HepG2 (cell line): ENCODE measurements around the gene NCBP3. TPM values are rescaled to one million over a fixed set of nuclear protein-coding genes. Genes with fewer than 3 reads are reported as not detected.
A peak's percentile ranks its signal among the peaks of the same experiment; 100 is the strongest.

Experiments
- ATRX ChIP-seq: sonication (generic); formaldehyde crosslinking; IDR thresholded peaks from 2 replicates; pipeline ENCODE4 v1.4.0; 2020; ENCODE audit warnings: missing genetic modification reagents, borderline replicate concordance
- EEA1 ChIP-seq: sonication (generic); formaldehyde crosslinking; IDR thresholded peaks from 2 replicates; pipeline ENCODE4 v1.5.1; 2020; ENCODE audit warnings: mild to moderate bottlenecking, missing genetic modification reagents, borderline replicate concordance
- FLYWCH1 ChIP-seq: sonication (generic); formaldehyde crosslinking; IDR thresholded peaks from 2 replicates; pipeline ENCODE4 v1.8.1; 2023; ENCODE audit warnings: mild to moderate bottlenecking, missing genetic modification reagents
- FOXA3 ChIP-seq: IDR thresholded peaks from 2 replicates; pipeline ENCODE4 v1.6.1; 2016; ENCODE audit warnings: missing genetic modification reagents, missing compliant biosample characterization
- GZF1 ChIP-seq: sonication (generic); formaldehyde crosslinking; IDR thresholded peaks from 2 replicates; pipeline ENCODE4 v1.5.1; 2020; ENCODE audit warnings: mild to moderate bottlenecking, missing genetic modification reagents
- KLF6 ChIP-seq: IDR thresholded peaks from 2 replicates; pipeline ENCODE4 v1.8.0; 2016; ENCODE audit warnings: missing biosample characterization, missing genetic modification reagents
- LCORL ChIP-seq, 2 experiments: fragments of 450-650 bp in 1 of 2; sonication (generic) in 1 of 2; formaldehyde crosslinking in 1 of 2; IDR thresholded peaks; 2 replicates each; pipeline versions ENCODE4 v1.5.0 to v1.6.1; 2017 to 2020; ENCODE audit warnings: antibody characterized with exemption in 1 of 2, missing genetic modification reagents in 1 of 2
- PLRG1 ChIP-seq: fragments of 450-650 bp; conservative IDR thresholded peaks from 2 replicates; pipeline ENCODE4 v1.6.1; 2016
- PRDM10 ChIP-seq: sonication (generic); formaldehyde crosslinking; IDR thresholded peaks from 2 replicates; pipeline ENCODE4 v1.4.0; 2020; ENCODE audit warnings: low read depth, missing genetic modification reagents
- RBM39 ChIP-seq: fragments of 200-400 bp; formaldehyde crosslinking; IDR thresholded peaks from one replicate; pipeline ENCODE4 v1.6.1; 2018; ENCODE audit warnings: antibody characterized with exemption, mild to moderate bottlenecking, low read depth, low read length; ENCODE audit not compliant: poor library complexity, severe bottlenecking
- RORA ChIP-seq: sonication (generic); formaldehyde crosslinking; IDR thresholded peaks from 2 replicates; pipeline ENCODE4 v1.5.0; 2020; ENCODE audit warnings: mild to moderate bottlenecking, missing genetic modification reagents, moderate library complexity
- THAP9 ChIP-seq: sonication (generic); formaldehyde crosslinking; IDR thresholded peaks from 2 replicates; pipeline ENCODE4; 2020; ENCODE audit warnings: missing genetic modification reagents, mild to moderate bottlenecking, borderline replicate concordance
- ZHX1 ChIP-seq: sonication (generic); formaldehyde crosslinking; IDR thresholded peaks from 2 replicates; pipeline ENCODE4 v1.8.1; 2022; ENCODE audit warnings: low read depth, mild to moderate bottlenecking, missing genetic modification reagents
- ZNF343 ChIP-seq: sonication (generic); formaldehyde crosslinking; IDR thresholded peaks from 2 replicates; pipeline ENCODE4 v1.4.0; 2020; ENCODE audit warnings: mild to moderate bottlenecking, missing genetic modification reagents
- ZNF362 ChIP-seq: sonication (generic); formaldehyde crosslinking; IDR thresholded peaks from 2 replicates; pipeline ENCODE4 v1.4.0; 2020; ENCODE audit warnings: missing genetic modification reagents, mild to moderate bottlenecking, borderline replicate concordance
- ZNF549 ChIP-seq: sonication (generic); formaldehyde crosslinking; IDR thresholded peaks from 2 replicates; pipeline ENCODE4 v1.5.0; 2020; ENCODE audit warnings: missing genetic modification reagents
- ZNF616 ChIP-seq: sonication (generic); formaldehyde crosslinking; IDR thresholded peaks from 2 replicates; pipeline ENCODE4 v1.5.0; 2020; ENCODE audit warnings: low read depth, mild to moderate bottlenecking, missing genetic modification reagents
- ZNF660 ChIP-seq: sonication (generic); formaldehyde crosslinking; IDR thresholded peaks from 2 replicates; pipeline ENCODE4 v1.5.1; 2020; ENCODE audit warnings: mild to moderate bottlenecking, low read depth, missing genetic modification reagents, borderline replicate concordance
- ZNF746 ChIP-seq: sonication (generic); formaldehyde crosslinking; IDR thresholded peaks from 2 replicates; pipeline ENCODE4 v1.8.0; 2022; ENCODE audit warnings: mild to moderate bottlenecking, missing genetic modification reagents
- polyA plus RNA-seq, 8 experiments: library from polyadenylated mRNA; depleted of rRNA in 3 of 8; stranded (reverse) in 7 of 8; unstranded in 1 of 8; fragments of >200 nt; fragmentation: Illumina TruSeq in 4 of 8; extraction: Trizol in 4 of 8; gene quantifications; 2 replicates each; pipeline versions ENCODE4 v1.2.1 to v1.2.3, GENCODE V29; 2011 to 2016; ENCODE audit warnings: low read depth in 4 of 8, missing spikeins in 1 of 8, mixed read lengths in 1 of 8; ENCODE audit not compliant: insufficient read depth in 1 of 8
- total RNA-seq, 5 experiments: library from RNA; depleted of rRNA; stranded (reverse); fragments of >200 nt; fragmentation: Illumina TruSeq; extraction: Trizol; gene quantifications; 2 replicates each; pipeline ENCODE4 v1.2.3, GENCODE V29; 2016; ENCODE audit warnings: low read depth in 1 of 5

NCBP3 gene
- total and polyA plus RNA-seq, 2 of the 13 experiments (the other 11 are each of a cell fraction or from before 2014, with no cell fraction given), result 19.5 to 24.8 TPM

GRCh38 chr17:3803308-3803640 lies 42.8 kb downstream of the NCBP3 start (continued):
- no peak for TF ChIP-seq PRDM10 (CRISPR knock-in tag)
- TF ChIP-seq ZHX1, result no peak
- TF ChIP-seq THAP9 (CRISPR knock-in tag), result no peak
- TF ChIP-seq LCORL (IDR thresholded peaks at IDR 0.05), result no peak
- no peak; the same call in 1 of the 2 replicates for TF ChIP-seq LCORL (CRISPR knock-in tag; IDR thresholded peaks at IDR 0.05)
- no peak for TF ChIP-seq RBM39
- TF ChIP-seq RORA (CRISPR knock-in tag), result no peak
- no peak for TF ChIP-seq ZNF746 (CRISPR knock-in tag)
- no peak for TF ChIP-seq PLRG1
- TF ChIP-seq FOXA3 (CRISPR knock-in tag), result no peak
- no peak for TF ChIP-seq KLF6 (CRISPR knock-in tag)
- no peak for TF ChIP-seq FLYWCH1 (CRISPR knock-in tag)
- peak; percentile 5; the same call in 1 of the 2 replicates for TF ChIP-seq ZNF362
- TF ChIP-seq ATRX, result no peak
- TF ChIP-seq ZNF343, result no peak
- TF ChIP-seq ZNF660 (CRISPR knock-in tag), result no peak
- no peak for TF ChIP-seq EEA1
- no peak for TF ChIP-seq ZNF616
- no peak for TF ChIP-seq GZF1 (CRISPR knock-in tag)
- no peak for TF ChIP-seq ZNF549 (CRISPR knock-in tag)
